PC-9 (cell line): ENCODE results near the gene CCDC136. TPM values are rescaled to one million over a fixed set of nuclear protein-coding genes. Genes with fewer than 3 reads are reported as not detected.

ENCODE experiments used
- BruUV-seq: library from RNA; stranded (reverse); fragments of 400-500 nt; replicated peaks from 2 replicates; lab custom pipeline; 2021; lab: Mats Ljungman, UMichigan
- CTCF ChIA-PET: fragments of 300-600 bp; sonication (Branson Sonifier 250); formaldehyde crosslinking; loops from one replicate; lab custom pipeline; 2022; ENCODE audit warnings: antibody characterized with exemption; lab: Charles Lee
- POLR2A ChIA-PET: fragments of 300-600 bp; sonication (Branson Sonifier 250); formaldehyde crosslinking; loops from one replicate; lab custom pipeline; 2022; ENCODE audit warnings: antibody characterized with exemption; ENCODE audit not compliant: unreplicated experiment; lab: Charles Lee
- DNase-seq, 2 experiments: peaks; one replicate each; pipeline versions ENCODE4 v3.0.0 to v3.0.0-alpha.2; 2015 to 2022; ENCODE audit warnings: mixed read lengths in 1 of 2
- H2AFZ ChIP-seq: fragments of 200-600 bp; sonication (generic); 2 replicates; pipeline ENCODE4 v1.8.1; 2017; ENCODE audit warnings: antibody characterized with exemption
- H3F3A ChIP-seq: fragments of 200-600 bp; sonication (generic); 2 replicates; pipeline ENCODE4 v1.8.1; 2017; ENCODE audit warnings: antibody characterized with exemption, mild to moderate bottlenecking, low read depth; ENCODE audit not compliant: insufficient read depth
- H3K27ac ChIP-seq: fragments of 200-600 bp; sonication (generic); 2 replicates; pipeline ENCODE4 v1.6.1; 2016; ENCODE audit warnings: mixed run types
- H3K27me3 ChIP-seq: fragments of 200-600 bp; sonication (generic); 2 replicates; pipeline ENCODE4 v1.6.1; 2016; ENCODE audit warnings: low read depth, mixed run types; ENCODE audit not compliant: insufficient read depth
- H3K36me3 ChIP-seq: fragments of 200-600 bp; sonication (generic); 2 replicates; pipeline ENCODE4 v1.6.1; 2016; ENCODE audit warnings: low read depth, mixed run types
- H3K4me1 ChIP-seq: fragments of 200-600 bp; sonication (generic); replicated peaks from 2 replicates; pipeline ENCODE4 v1.6.1; 2016; ENCODE audit warnings: mixed run types; ENCODE audit not compliant: insufficient read depth
- H3K4me2 ChIP-seq: fragments of 200-600 bp; sonication (generic); 2 replicates; pipeline ENCODE4 v1.6.1; 2017; ENCODE audit warnings: mixed run types
- H3K4me3 ChIP-seq: fragments of 200-600 bp; sonication (generic); 2 replicates; pipeline ENCODE4 v1.6.1; 2016; ENCODE audit warnings: mixed run types
- H3K79me2 ChIP-seq: fragments of 200-600 bp; sonication (generic); 2 replicates; pipeline ENCODE4 v1.6.1; 2017; ENCODE audit warnings: low read depth, mixed run types
- H3K9me2 ChIP-seq: fragments of 200-600 bp; sonication (generic); 2 replicates; pipeline ENCODE4 v1.8.1; 2017; ENCODE audit warnings: mild to moderate bottlenecking; ENCODE audit not compliant: insufficient read depth
- H3K9me3 ChIP-seq: fragments of 200-600 bp; sonication (generic); 2 replicates; pipeline ENCODE4 v1.8.1; 2016; ENCODE audit warnings: low read depth; ENCODE audit not compliant: insufficient read depth
- H4K20me1 ChIP-seq: fragments of 200-600 bp; sonication (generic); 2 replicates; pipeline ENCODE4 v1.8.1; 2017; ENCODE audit not compliant: insufficient read depth
- CTCF ChIP-seq: fragments of 200-600 bp; sonication (generic); conservative IDR thresholded peaks from 2 replicates; pipeline ENCODE4 v1.6.1; 2017; ENCODE audit warnings: mixed run types, antibody characterized with exemption, mild to moderate bottlenecking, moderate library complexity
- EZH2 ChIP-seq: fragments of 200-600 bp; sonication (generic); IDR thresholded peaks from 2 replicates; pipeline ENCODE4 v1.8.0; 2017; ENCODE audit warnings: antibody characterized with exemption, low read depth
- intact Hi-C: fragments of 100-400 bp; cut with micrococcal nuclease; formaldehyde crosslinking; loops from one replicate; pipeline ENCODE4 v1.10.0; 2022; ENCODE audit not compliant: unreplicated experiment
- total RNA-seq: library from RNA; stranded (reverse); gene quantifications from 2 replicates; pipeline ENCODE4 v1.2.3, GENCODE V29; 2021

CCDC136 gene
- total RNA-seq, 1 experiment from 2014 or later, result 7.1 TPM

- no TSS peak for BruUV-seq
- H3K4me1 ChIP-seq, result peaks cover 50% of the 10 kb centered on the region
- no peaks in the 10 kb centered on the region for H4K20me1 ChIP-seq
- peaks cover 10% of the 10 kb centered on the region for H3F3A ChIP-seq
- no peaks in the 10 kb centered on the region for H3K9me3 ChIP-seq
- H3K36me3 ChIP-seq, result no peaks in the 10 kb centered on the region
- peak overlapping the region; percentile 74 for H3K4me2 ChIP-seq
- DNase-seq, result peak in 1 of 2 experiments; percentile 67
- TF ChIP-seq CTCF (no peak), EZH2 (no peak)
- no peaks in the 10 kb centered on the region for H3K79me2 ChIP-seq
- intact Hi-C loops, result loop anchor here (5.0 kb wide), 2 partner anchors 37 to 63 kb away; partner anchors contain the start of gene CCDC136
- no peak overlapping the region for H2AFZ ChIP-seq
- no peaks in the 10 kb centered on the region for H3K27me3 ChIP-seq
- ChIA-PET CTCF (no interaction called here), POLR2A (interaction anchor here (0.7 kb wide), 1 partner anchor 54 kb away, joined by 3 read pairs; no protein-coding TSS in a partner anchor)
- peak overlapping the region; percentile 50; the same call in 1 of the 2 replicates for H3K4me3 ChIP-seq
- no peaks in the 10 kb centered on the region for H3K9me2 ChIP-seq
- no peak overlapping the region for H3K27ac ChIP-seq
Observed at GRCh38 chr7:128829391-128830166, 37.8 kb downstream of the CCDC136 start.

DNA sequence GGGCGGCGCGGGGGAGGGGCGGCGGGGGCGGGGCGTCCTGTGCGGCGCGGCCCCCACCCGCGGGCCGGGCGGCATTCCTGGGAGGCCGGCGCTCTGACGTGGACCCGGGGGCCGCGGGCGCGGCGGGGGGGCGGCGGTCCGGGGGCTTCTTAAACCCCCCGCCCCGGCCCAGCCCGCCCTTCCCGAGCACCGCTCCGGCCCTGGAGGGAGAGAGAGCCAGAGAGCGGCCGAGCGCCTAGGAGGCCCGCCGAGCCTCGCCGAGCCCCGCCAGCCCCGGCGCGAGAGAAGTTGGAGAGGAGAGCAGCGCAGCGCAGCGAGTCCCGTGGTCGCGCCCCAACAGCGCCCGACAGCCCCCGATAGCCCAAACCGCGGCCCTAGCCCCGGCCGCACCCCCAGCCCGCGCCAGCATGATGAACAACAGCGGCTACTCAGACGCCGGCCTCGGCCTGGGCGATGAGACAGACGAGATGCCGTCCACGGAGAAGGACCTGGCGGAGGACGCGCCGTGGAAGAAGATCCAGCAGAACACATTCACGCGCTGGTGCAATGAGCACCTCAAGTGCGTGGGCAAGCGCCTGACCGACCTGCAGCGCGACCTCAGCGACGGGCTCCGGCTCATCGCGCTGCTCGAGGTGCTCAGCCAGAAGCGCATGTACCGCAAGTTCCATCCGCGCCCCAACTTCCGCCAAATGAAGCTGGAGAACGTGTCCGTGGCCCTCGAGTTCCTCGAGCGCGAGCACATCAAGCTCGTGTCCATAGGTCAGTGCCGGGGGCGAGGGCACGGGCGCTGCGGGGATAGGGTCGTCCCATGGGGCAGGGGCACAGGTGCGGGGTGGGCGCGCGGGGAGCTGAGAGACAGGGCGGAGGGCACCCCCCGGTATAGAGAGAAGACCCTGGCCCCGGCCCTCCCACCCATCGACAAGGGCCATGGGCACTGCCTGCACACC is 38.7 kb downstream of the CCDC136 start, which contains the start of gene FLNC:
Gene FLNC (plus strand): TSS at position 176 of the 947 bp plus-strand sequence. CDS start 232 bp downstream, at position 408.
- H3K9me3 ChIP-seq, result no peaks in the 10 kb centered on the region
- BruUV-seq, result TSS peak; percentile 77
- no peaks in the 10 kb centered on the region for H3K79me2 ChIP-seq
- no peak within 1 kb of the TSS for H3K27ac ChIP-seq
- DNase-seq, result peak in 1 of 2 experiments; percentile 60
- H2AFZ ChIP-seq, result 0 out of 2 replicates have a peak within 1 kb of the TSS, but pooled peaks have one; percentile 71
- peaks cover 14% of the 10 kb centered on the region for H3F3A ChIP-seq
- peak within 1 kb of the TSS; percentile 54; the same call in 1 of the 2 replicates for H3K4me3 ChIP-seq
- H4K20me1 ChIP-seq, result no peaks in the 10 kb centered on the region
- no peaks in the 10 kb centered on the region for H3K9me2 ChIP-seq
- peaks cover 52% of the 10 kb centered on the region for H3K4me1 ChIP-seq
- ChIA-PET CTCF (interaction anchor here (1.5 kb wide), 1 partner anchor 32 kb away, joined by 3 read pairs; the partner anchor contains the start of gene ATP6V1F), POLR2A (no interaction called here)
- no peaks in the 10 kb centered on the region for H3K36me3 ChIP-seq
- no peaks in the 10 kb centered on the region for H3K27me3 ChIP-seq
- TF ChIP-seq EZH2 (no peak), CTCF (no peak)
- intact Hi-C loops, result loop anchor here (5.0 kb wide), 1 partner anchor 62 kb away; no protein-coding TSS in a partner anchor
- peak within 1 kb of the TSS; percentile 74 for H3K4me2 ChIP-seq
